ENCODE measurements around the gene PROSER1.

DNA sequence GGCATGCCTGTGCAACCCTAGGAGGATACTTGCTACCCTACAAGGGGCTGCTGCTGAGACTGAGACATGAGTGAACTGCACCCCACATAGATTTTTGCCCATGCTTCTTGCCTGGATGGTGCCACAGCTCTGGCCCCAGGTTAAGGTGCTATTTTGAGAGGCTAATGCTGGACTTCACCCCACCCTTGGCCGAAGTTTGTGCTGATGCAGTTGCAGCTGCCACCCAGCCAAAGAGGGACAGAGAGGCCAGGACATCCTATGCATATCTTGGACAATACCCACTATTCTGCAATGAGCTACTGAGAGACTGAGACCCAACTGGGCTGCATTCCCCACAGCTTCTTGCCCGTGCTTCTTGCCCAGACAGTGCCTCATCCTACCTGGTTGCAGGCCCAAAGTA, 35.0 kb upstream of the PROSER1 start:
- no peak for TF ChIP-seq CTCF (IDR thresholded peaks at IDR 0.05)
- TF ChIP-seq POLR2AphosphoS5 (IDR thresholded peaks at IDR 0.05; ENCODE audit: insufficient read depth in 1 of 2, low read depth in 1 of 2), result no peak

Measured in vagina (tissue), 2 donors.